GM12878 (cell line): Measurements from ENCODE around the gene PTPRD. TPM values are rescaled to one million over a fixed set of nuclear protein-coding genes. Genes with fewer than 3 reads are reported as not detected.

Experiments
- ATAC-seq: fragments of 200-7000 bp; cut with Tn5 transposase; 3 replicates; pipeline ENCODE4 v1.9.1; 2020; ENCODE audit warnings: mild to moderate bottlenecking, moderate library complexity
- BruUV-seq: library from RNA; stranded (reverse); fragments of 400-500 nt; replicated peaks from 2 replicates; lab custom pipeline; 2021; lab: Mats Ljungman, UMichigan
- CTCF ChIA-PET: fragments of 300-600 bp; sonication (Branson Sonifier 250); formaldehyde crosslinking; extraction: SDS; loops from one replicate; lab custom pipeline; 2021; ENCODE audit warnings: inconsistent platforms; lab: Yijun Ruan, JAX
- POLR2A ChIA-PET: fragments of 350-600 bp; formaldehyde crosslinking; extraction: SDS; loops from one replicate; lab custom pipeline; 2021; ENCODE audit warnings: inconsistent platforms; lab: Charles Lee
- RAD21 ChIA-PET: fragments of 300-600 bp; sonication (Branson Sonifier 250); formaldehyde crosslinking; loops from one replicate; lab custom pipeline; 2023; ENCODE audit warnings: antibody characterized with exemption; ENCODE audit not compliant: unreplicated experiment; lab: Charles Lee
- SMC1A ChIA-PET: fragments of 300-600 bp; sonication (Branson Sonifier 250); formaldehyde crosslinking; loops from one replicate; lab custom pipeline; 2023; ENCODE audit not compliant: unreplicated experiment, uncharacterized antibody; lab: Charles Lee
- DNase-seq: peaks from one replicate; pipeline ENCODE4 v3.0.0-alpha.2; 2011; ENCODE audit warnings: low read depth, low spot score
- FAIRE-seq: peaks from 3 replicates; lab custom pipeline; 2011; peaks lifted over from hg19 to GRCh38; lab: Jason Lieb, UNC
- H2AFZ ChIP-seq: 2 replicates; pipeline ENCODE4 v1.6.0; 2011; ENCODE audit warnings: low read depth, low read length, control low read depth; ENCODE audit not compliant: control insufficient read depth
- H3K27ac ChIP-seq: 2 replicates; pipeline ENCODE4 v1.5.1; 2011; ENCODE audit warnings: control low read depth; ENCODE audit not compliant: control insufficient read depth, insufficient read depth
- H3K27me3 ChIP-seq, 2 experiments: replicated peaks in 1 of 2; 2 replicates each; pipeline versions ENCODE4 v1.6.0 to v1.6.1; 2011; ENCODE audit warnings: low read length in 1 of 2; ENCODE audit not compliant: control insufficient read depth in 2 of 2, insufficient read depth in 2 of 2
- H3K36me3 ChIP-seq, 2 experiments: 2 replicates each; pipeline ENCODE4 v1.5.1; 2011; ENCODE audit warnings: low read length in 1 of 2; ENCODE audit not compliant: control insufficient read depth in 2 of 2, insufficient read depth in 2 of 2
- H3K4me1 ChIP-seq: 2 replicates; pipeline ENCODE4 v1.6.1; 2011; ENCODE audit warnings: mild to moderate bottlenecking, low read length, moderate library complexity, mixed read lengths; ENCODE audit not compliant: control insufficient read depth, insufficient read depth
- H3K4me2 ChIP-seq: 2 replicates; pipeline ENCODE4 v1.6.0; 2011; ENCODE audit warnings: control low read depth; ENCODE audit not compliant: control insufficient read depth, insufficient read depth
- H3K4me3 ChIP-seq: fragments of 200-600 bp; sonication (generic); 2 replicates; pipeline ENCODE4 v1.5.1; 2016
- H3K79me2 ChIP-seq: 2 replicates; pipeline ENCODE4 v1.6.0; 2011; ENCODE audit warnings: low read length; ENCODE audit not compliant: control insufficient read depth, insufficient read depth
- H3K9ac ChIP-seq: 2 replicates; pipeline ENCODE4 v1.8.0; 2011; ENCODE audit warnings: low read length, control low read depth, mixed read lengths; ENCODE audit not compliant: control insufficient read depth, insufficient read depth
- H3K9me3 ChIP-seq: replicated peaks from 3 replicates; pipeline ENCODE4 v1.5.1; 2011; ENCODE audit warnings: mild to moderate bottlenecking, low read length; ENCODE audit not compliant: control insufficient read depth, insufficient read depth
- H4K20me1 ChIP-seq: 2 replicates; pipeline ENCODE4 v1.6.0; 2011; ENCODE audit not compliant: control insufficient read depth, insufficient read depth
- BCL11A ChIP-seq: IDR thresholded peaks from 2 replicates; pipeline ENCODE4 v1.6.1; 2011; ENCODE audit warnings: low read depth, low read length
- CHD4 ChIP-seq: fragments of 200-600 bp; sonication (generic); IDR thresholded peaks from 2 replicates; pipeline ENCODE4 v1.6.1; 2016; ENCODE audit warnings: mild to moderate bottlenecking
- E2F8 ChIP-seq: fragments of 450-650 bp; IDR thresholded peaks from 2 replicates; pipeline ENCODE4 v1.6.1; 2018; ENCODE audit warnings: mild to moderate bottlenecking, low read depth, moderate library complexity; ENCODE audit not compliant: partially characterized antibody
- HCFC1 ChIP-seq: fragments of 150-350 bp; IDR thresholded peaks from 2 replicates; pipeline ENCODE4 v1.6.1; 2014; ENCODE audit warnings: low read length
- IRF4 ChIP-seq: IDR thresholded peaks from 2 replicates; pipeline ENCODE4 v1.6.1; 2011; ENCODE audit warnings: low read depth, low read length
- NFIC ChIP-seq: IDR thresholded peaks from 2 replicates; pipeline ENCODE4 v1.6.1; 2012; ENCODE audit warnings: low read depth, mild to moderate bottlenecking, inconsistent platforms, low read length, moderate library complexity
- RELB ChIP-seq: fragments of 450-650 bp; IDR thresholded peaks from 2 replicates; pipeline ENCODE4 v1.6.1; 2017; ENCODE audit warnings: low read depth, mild to moderate bottlenecking, moderate library complexity
- SIX5 ChIP-seq: IDR thresholded peaks from 2 replicates; pipeline ENCODE4 v1.6.1; 2011; ENCODE audit warnings: mild to moderate bottlenecking, low read depth, low read length, moderate library complexity; ENCODE audit not compliant: severe bottlenecking
- SRF ChIP-seq, 2 experiments: IDR thresholded peaks; 2 replicates each; pipeline ENCODE4 v1.6.1; 2011; ENCODE audit warnings: low read depth in 2 of 2, low read length in 2 of 2, mild to moderate bottlenecking in 1 of 2, moderate library complexity in 1 of 2
- TAF1 ChIP-seq: IDR thresholded peaks from 2 replicates; pipeline ENCODE4 v1.6.1; 2011; ENCODE audit warnings: mild to moderate bottlenecking, low read depth, low read length, borderline replicate concordance
- ZBED1 ChIP-seq: IDR thresholded peaks from 2 replicates; pipeline ENCODE4 v1.6.1; 2016; ENCODE audit warnings: borderline replicate concordance
- ZNF217 ChIP-seq: fragments of 450-650 bp; IDR thresholded peaks from 2 replicates; pipeline ENCODE4 v1.6.1; 2017; ENCODE audit warnings: antibody characterized with exemption, mild to moderate bottlenecking
- ZNF24 ChIP-seq: fragments of 450-650 bp; IDR thresholded peaks from 2 replicates; pipeline ENCODE4 v1.6.1; 2017; ENCODE audit warnings: antibody characterized with exemption, mild to moderate bottlenecking
- ZSCAN29 ChIP-seq: fragments of 450-650 bp; IDR thresholded peaks from 2 replicates; pipeline ENCODE4 v1.6.1; 2017; ENCODE audit warnings: mild to moderate bottlenecking, moderate library complexity
- WGBS: methylation state at CpG from one replicate; pipeline ENCODE4 v1.1.6; 2016; ENCODE audit warnings: low lambda C conversion rate; ENCODE audit not compliant: insufficient replicate concordance, insufficient coverage; ENCODE audit errors: missing lambda C conversion rate; 5-methylcytosine and 5-hydroxymethylcytosine counted together
- in situ Hi-C: fragments of 300-500 bp; cut with MboI; formaldehyde crosslinking; loops from 9 replicates; pipeline ENCODE4 v1.14.3; 2018; ENCODE audit warnings: mixed read lengths
- intact Hi-C: fragments of 100-400 bp; cut with micrococcal nuclease; formaldehyde crosslinking; loops from one replicate; pipeline ENCODE4 v1.14.2; 2022; ENCODE audit not compliant: unreplicated experiment
- polyA plus RNA-seq, 11 experiments: library from polyadenylated mRNA; depleted of rRNA in 4 of 11; unstranded in 6 of 11; stranded (reverse) in 5 of 11; fragments of >200 nt; fragmentation: Nextera tagmentation in 4 of 11; fragmentation: Illumina TruSeq in 1 of 11; extraction: Ambion mirVana in 4 of 11; extraction: Trizol in 1 of 11; gene quantifications; 1 replicate in 1 of 11; 2 replicates in 10 of 11; pipeline versions ENCODE4 v1.2.1 to v1.2.3, GENCODE V29; 2011 to 2016; ENCODE audit warnings: inconsistent platforms in 2 of 11, missing spikeins in 2 of 11, low read depth in 1 of 11
- total RNA-seq, 4 experiments: library from RNA; depleted of rRNA in 3 of 4; stranded (reverse); fragments of >200 nt in 3 of 4; fragmentation: Illumina TruSeq in 1 of 4; extraction: Trizol in 1 of 4; gene quantifications; 2 replicates each; pipeline versions ENCODE4 v1.2.1 to v1.2.3, GENCODE V29; 2013 to 2021
- TF ChIP-seq, protein P1 (sequence below): fragments of 450-650 bp; IDR thresholded peaks from 2 replicates; pipeline ENCODE4 v1.6.1; 2016; ENCODE audit warnings: mild to moderate bottlenecking
- TF ChIP-seq, protein P2 (sequence below): fragments of 450-650 bp; IDR thresholded peaks from 2 replicates; pipeline ENCODE4 v1.6.1; 2017; ENCODE audit warnings: antibody characterized with exemption, mild to moderate bottlenecking, moderate library complexity

The PTPRD gene
- total and polyA plus RNA-seq, 10 of the 15 experiments (the other 5 are each of a cell fraction or from before 2014, with no cell fraction given), result under 0.01 to 0.05 (median 0.01) TPM; not detected in 7

- Histone ChIP-seq H3K27ac (no peak overlapping the region), H2AFZ (no peak overlapping the region)
- TF ChIP-seq IRF4, result no peak
- no peak for TF ChIP-seq NFIC
- TF ChIP-seq ZNF24, result no peak
- no peak for TF ChIP-seq TAF1
- no peak for TF ChIP-seq BCL11A
- TF ChIP-seq CHD4, result no peak
- TF ChIP-seq, protein P1, sequence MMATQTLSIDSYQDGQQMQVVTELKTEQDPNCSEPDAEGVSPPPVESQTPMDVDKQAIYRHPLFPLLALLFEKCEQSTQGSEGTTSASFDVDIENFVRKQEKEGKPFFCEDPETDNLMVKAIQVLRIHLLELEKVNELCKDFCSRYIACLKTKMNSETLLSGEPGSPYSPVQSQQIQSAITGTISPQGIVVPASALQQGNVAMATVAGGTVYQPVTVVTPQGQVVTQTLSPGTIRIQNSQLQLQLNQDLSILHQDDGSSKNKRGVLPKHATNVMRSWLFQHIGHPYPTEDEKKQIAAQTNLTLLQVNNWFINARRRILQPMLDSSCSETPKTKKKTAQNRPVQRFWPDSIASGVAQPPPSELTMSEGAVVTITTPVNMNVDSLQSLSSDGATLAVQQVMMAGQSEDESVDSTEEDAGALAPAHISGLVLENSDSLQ, result no peak
- no peak for TF ChIP-seq SRF (IDR thresholded peaks at IDR 0.05; ENCODE audit: low read depth in 2 of 2, low read length in 2 of 2)
- TF ChIP-seq ZSCAN29, result no peak
- TF ChIP-seq, protein P2, sequence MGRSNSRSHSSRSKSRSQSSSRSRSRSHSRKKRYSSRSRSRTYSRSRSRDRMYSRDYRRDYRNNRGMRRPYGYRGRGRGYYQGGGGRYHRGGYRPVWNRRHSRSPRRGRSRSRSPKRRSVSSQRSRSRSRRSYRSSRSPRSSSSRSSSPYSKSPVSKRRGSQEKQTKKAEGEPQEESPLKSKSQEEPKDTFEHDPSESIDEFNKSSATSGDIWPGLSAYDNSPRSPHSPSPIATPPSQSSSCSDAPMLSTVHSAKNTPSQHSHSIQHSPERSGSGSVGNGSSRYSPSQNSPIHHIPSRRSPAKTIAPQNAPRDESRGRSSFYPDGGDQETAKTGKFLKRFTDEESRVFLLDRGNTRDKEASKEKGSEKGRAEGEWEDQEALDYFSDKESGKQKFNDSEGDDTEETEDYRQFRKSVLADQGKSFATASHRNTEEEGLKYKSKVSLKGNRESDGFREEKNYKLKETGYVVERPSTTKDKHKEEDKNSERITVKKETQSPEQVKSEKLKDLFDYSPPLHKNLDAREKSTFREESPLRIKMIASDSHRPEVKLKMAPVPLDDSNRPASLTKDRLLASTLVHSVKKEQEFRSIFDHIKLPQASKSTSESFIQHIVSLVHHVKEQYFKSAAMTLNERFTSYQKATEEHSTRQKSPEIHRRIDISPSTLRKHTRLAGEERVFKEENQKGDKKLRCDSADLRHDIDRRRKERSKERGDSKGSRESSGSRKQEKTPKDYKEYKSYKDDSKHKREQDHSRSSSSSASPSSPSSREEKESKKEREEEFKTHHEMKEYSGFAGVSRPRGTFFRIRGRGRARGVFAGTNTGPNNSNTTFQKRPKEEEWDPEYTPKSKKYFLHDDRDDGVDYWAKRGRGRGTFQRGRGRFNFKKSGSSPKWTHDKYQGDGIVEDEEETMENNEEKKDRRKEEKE, result no peak
- TF ChIP-seq HCFC1, result no peak
- TF ChIP-seq ZBED1, result no peak
- no peak for TF ChIP-seq E2F8
- no peak for TF ChIP-seq RELB
- TF ChIP-seq ZNF217, result no peak
- no peak for TF ChIP-seq SIX5
- TF ChIP-seq, all 136 proteins: peak for 0
- ChIA-PET SMC1A (no interaction called here), RAD21 (no interaction called here), POLR2A (no interaction called here), CTCF (no interaction called here)
- 59% methylated on average over 3 of the region's 3 CpGs for WGBS
- Histone ChIP-seq H3K4me1 (no peaks in the 10 kb centered on the region), H3K9ac (no peak overlapping the region), H4K20me1 (no peaks in the 10 kb centered on the region), H3K9me3 (no peaks in the 10 kb centered on the region), H3K4me2 (no peak overlapping the region), H3K79me2 (no peaks in the 10 kb centered on the region), H3K36me3 (no peaks in the 10 kb centered on the region), H3K4me3 (no peak overlapping the region), H3K27me3 (no peaks in the 10 kb centered on the region)
- DNase-seq, result no peak
- no peak for ATAC-seq
- no TSS peak for BruUV-seq
- in situ Hi-C loops (no loop called here), intact Hi-C loops (no loop called here)
- FAIRE-seq, result no peak
These were observed 1134.1 kb downstream of the PTPRD start for GRCh38 chr9:9478741-9479140.
